ENCODE results near the gene NMUR2.

- TF ChIP-seq CTCF (IDR thresholded peaks at IDR 0.05) (no peak), POLR2A (IDR thresholded peaks at IDR 0.05) (no peak)
These were observed 11.6 kb downstream of the NMUR2 start for GRCh38 chr5:152393441-152393840.
